T1000 (cell line): Measurements from ENCODE around the gene CDH22.

Experiments
- DNase-seq: peaks from one replicate; lab custom pipeline; 2025; ENCODE audit warnings: mixed read lengths; lab: John Stamatoyannopoulos, UW

The CDH22 gene

DNA sequence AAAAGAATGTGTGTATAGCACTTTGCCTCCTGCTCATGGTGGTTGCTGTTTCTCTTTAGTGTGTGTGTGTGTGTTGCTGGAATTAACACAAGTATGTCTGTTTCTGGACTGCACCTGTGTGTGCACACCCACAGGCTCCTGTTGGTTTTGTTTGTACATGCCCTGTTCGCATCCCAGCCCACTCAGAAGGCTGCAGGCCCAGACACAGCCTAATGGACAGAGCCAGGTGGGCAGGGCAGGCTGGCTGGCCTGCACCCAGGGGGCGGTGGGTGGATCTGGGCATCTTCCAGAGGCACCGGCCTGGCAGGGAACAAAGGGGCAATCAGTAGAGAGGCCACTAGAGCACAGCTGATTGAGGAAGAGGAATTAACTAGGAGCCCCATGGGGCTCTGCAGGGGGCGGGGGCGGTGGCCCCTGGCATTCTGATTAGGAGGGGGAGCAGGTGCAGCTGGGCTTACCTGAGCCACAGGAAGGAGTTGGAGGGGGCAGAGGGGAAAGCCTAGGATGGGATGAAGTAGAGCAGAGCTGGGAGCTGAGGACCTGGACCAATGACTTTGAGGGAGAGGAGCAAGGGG lies 168.3 kb downstream of the CDH22 start:
- DNase-seq: no peak

DNA sequence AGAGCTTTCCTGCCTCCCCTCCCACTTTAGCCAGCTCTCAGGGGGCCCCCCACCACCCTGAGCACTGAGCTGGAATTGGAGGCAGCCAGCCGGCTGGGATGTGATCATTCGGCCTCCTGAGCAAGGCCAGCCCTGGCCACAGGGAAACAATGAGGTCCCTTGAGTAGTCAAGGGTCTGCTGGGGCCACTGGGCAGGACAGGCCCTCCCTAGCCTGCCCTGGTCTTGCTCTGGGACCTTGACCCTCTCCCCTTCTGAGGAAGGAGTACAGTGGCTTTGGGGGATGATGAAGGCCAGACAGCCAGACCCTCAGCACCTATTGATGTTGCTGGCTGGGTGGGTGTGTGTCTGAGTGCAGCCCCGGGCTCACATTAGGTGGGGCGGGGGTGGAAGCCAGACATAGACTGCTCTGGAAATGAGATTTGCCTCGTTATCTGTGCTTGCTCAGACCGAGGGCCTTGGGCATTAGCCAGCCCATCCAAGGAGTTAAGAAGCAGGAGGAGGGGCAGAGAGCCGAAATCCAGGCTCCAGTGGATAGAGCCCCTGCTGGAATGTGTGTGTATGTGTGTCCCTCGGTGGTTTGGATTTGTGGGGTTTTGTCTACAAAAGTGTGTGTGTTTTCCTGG lies 168.9 kb downstream of the CDH22 start:
- DNase-seq: no peak

DNA sequence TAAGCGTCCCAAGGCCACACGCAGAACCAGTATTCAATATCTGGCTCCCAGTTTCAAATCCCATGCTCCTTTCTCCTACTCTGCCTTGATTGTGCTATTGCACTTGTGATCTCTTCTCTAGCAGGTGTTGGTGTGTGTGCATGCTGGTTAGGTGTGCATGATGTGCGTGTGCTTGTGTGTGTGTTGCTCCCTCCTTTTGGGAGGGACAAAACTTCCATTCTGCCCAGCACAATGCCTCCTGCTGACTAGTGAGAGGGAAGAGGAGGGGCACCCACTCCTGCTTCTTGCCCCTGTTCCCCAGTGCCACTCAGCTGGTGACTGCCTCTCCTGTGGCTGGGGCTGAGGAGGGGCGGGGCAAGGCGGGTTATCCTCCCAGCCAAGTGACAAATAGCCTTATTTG lies 170.5 kb downstream of the CDH22 start:
- no peak for DNase-seq

DNA sequence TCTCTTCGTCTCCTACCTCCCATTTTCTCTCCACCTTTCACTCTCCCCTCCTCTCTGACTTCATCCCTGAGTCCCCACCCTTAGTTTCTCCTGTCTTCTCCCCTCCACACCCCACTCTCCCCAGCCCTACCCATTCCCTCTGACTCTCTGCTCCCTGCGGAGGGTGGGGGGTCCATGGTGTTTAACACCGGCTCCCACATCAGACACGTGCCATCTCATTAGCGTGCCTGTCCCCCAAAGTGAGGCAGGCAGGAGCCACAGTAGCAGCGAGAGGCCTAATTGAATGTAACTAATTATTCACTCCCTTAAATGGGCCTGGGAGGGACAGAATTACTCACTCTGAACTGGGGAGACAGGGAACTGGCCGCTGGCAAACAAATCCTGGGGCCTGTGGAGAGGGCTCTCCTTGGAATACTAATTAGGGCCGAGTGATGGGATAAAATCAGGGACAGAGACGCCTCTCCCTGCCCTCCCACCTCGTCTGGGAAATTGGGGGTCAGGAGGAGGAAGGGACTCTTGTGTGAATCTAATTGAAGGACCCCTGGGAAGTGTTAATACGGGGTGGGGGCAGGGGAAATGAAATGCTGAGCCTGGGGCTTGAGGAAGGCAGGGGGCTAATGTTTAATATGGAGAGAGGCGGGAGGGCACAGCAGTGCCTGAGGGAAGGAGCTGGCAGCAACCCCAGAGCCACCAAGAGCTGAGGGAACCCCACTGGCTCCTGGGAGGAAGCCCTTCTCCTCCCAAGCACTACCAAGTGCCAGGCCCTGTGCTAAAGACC lies 172.3 kb downstream of the CDH22 start:
- DNase-seq: no peak

DNA sequence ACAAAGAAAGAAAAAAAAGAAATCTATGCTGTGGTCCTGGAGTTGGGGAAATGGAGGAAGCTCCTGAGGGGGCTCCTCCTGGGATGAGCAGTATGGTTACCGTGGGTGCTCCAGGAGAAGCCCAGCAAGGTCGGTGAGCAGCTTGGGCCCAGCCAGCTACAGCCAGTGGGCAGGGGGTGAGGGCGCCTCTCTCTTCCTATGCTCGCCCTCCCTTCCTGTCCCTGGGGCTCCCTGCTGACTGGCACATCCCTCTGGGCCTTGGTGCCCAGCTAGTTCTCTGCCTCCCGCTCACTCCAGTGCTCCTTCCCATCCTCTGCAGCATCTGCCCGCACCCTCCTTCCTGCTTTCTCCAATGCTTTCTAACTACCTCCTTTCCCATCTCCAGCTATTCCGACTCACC lies 173.6 kb downstream of the CDH22 start:
- DNase-seq: no peak

DNA sequence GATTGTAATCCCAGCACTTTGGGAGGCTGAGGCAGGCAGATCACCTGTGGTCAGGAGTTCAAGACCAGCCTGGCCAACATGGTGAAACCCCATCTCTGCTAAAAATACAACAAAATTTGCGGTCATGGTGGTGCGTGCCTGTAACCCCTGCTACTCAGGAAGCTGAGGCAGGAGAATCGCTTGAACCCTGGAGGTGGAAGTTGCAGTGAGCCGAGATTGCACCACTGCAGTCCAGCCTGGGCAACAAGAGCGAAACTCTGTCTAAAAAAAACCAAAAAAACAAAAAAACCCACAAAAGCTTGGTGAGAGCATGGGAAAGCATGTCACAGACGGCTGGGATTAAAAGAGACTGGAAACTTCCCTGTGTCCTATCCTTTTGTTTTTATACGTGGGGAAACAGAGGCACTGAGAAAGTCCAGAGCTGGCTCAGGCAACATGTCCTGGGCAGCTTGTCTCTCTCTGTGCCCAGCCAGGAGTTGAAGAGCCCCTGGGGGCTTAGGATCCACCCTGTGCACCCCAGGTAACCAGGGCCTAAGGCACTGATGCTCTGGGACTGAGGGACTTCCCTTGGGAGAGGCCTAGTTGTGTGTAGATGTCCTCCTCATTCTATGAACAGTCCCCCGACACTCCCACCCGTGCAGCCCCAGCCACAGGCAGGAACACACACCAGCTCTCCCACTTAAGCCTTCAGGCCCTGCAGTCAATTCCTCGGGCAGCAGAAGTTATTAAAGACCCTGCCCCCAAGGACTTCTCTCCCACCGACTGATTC lies 174.2 kb downstream of the CDH22 start:
- no peak for DNase-seq

DNA sequence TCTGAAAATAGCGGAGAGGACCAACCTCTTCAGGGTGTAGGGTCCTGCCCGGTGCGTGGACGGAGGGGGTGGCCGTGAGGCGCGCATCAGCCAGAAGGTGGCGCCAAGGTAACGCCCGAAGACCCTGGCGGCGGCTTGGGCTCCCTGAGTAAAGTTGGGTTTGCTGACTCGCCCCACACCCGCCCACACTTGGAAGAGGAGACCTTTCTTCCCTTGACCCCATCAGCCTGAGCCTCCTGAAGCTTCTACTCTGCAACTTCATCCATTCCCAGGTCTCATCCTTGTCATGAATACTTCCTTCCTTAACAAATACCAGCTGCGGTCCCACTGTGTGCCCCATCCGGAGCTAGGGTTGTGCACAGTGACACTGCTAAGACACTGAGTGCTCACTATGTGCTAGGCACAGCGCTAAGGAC lies 175.6 kb downstream of the CDH22 start:
- DNase-seq: peak; percentile 66

DNA sequence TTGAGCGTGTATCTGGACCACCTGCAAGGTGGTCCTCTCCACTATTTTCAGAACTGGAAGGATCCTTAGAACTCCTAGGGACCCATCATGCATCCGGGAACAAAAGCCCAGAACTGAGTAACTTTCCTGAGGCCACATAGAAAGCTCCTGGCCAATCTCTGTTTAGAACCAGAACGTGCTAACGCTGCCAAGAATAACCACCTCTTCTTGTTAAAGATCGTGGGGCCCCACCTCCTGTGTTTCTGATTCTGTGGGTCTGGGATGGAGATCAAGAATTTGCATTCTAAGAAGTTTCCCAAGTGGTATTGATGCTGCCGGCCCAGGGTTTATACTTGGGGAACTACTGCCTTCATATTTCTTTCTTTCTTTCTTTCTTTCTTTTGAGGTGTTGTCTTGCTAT lies 176.9 kb downstream of the CDH22 start:
- no peak for DNase-seq

DNA sequence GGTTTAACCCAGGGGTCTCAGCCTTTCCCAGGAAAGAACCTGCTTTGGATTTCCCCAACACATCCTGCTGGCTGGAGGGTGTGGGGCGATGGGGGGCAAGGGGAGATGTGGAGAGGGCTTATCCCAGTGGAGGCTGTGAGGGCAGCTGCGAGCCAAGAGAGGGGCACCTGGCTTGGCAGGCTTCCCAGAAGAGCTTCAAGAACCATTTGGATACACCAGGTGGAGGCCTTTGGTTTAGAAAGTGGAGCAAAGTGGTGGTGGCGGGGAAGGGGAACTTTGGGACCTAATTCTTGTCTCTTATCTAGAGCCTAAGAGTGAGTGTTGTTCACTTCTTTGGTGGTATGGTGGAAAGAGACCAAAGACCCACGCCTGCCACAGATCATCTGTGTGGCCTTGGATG lies 177.8 kb downstream of the CDH22 start:
- DNase-seq: no peak

DNA sequence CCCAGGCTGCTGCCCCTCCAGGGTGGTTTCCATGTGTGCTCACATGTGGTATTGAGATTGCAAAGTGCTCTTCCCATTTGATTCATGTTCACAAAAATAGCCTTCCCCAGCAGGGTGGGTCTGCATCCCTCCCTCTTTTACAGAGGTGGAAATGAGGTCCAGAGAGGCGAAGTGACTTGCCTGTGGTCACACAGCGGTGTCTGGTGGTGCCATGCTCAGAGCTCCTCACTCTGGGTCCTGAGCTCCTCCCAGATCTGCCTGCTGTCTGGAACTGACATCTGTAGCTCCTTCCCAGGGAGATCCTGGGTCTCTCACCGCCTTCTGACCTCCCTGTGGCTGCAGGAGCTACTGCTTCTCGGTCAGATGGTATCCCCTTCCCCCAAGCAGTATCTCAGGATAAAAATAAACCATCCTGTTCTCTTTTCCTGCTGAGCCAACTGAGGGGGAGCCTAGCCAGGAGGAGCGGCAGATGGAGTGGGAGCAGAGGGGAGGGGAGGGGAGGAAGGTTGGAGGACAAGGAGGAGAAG lies 178.3 kb downstream of the CDH22 start:
- DNase-seq: no peak

DNA sequence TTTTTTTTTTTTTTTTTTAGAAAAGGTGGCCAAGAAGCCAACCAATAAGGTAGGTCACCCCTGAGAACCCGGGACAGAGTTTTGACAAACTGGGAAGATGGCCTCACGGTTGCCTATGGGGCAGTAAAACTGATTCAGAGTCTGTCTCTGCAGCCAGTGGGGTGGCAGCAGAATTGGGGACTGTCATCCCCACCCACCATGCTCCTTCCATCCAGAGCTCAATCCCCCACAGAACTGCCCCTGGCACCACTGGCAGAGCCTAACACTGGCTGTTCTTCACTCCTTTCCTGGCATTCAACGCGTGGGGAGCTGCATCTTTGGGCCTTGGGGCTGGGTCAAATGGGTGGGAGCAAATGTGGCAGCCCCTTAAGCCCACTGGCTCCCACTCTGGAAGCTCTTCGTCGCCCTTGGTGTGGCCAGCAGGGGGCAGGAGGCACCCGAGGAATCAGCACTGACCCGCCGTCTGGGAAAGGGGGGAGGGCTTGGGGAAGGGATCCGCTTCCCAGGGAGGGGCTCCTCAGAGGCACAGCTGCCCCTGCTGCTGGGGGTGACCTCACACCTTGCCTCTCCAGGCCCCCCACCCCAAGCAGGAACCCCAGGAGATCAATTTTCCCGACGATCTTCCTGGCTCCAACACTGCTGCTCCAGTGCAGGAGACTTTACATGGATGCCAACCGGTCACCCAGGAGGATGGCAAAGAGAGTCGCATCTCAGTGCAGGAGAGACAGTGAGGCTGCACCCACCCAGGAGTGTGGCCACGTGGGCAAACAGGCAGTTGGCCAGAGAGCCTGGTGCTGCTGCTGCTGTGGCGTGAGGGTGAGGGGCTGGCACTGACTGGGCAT lies 179.8 kb downstream of the CDH22 start:
- DNase-seq: no peak

DNA sequence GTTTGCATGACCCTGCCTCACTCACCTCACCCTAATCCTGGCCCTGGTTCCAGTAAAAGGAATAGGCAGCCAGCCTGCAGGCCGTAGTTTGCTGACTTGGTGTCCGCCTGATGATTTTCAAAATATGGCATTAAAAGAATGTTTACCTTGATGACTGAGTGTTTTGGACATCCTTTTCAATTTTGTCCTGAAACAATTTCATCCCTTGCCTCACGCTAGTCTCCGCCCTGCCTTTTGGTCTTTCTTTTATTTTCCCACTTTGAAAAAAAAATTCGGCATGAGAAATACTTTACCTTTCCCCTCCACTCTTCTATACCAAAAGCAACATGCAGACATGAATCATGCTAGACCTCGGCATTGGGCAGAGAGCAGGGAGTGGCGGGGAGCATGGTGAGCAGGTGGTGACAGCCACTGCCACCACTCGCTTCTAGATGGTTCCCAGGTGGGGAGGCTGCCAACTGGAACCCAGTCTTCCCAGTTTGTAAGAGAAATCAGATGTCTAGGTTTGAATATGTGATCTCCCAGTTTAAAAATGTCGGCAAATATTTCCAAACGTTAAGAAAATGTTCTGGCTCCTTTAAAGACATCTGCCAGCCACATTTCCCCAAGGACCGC lies 180.8 kb downstream of the CDH22 start:
- DNase-seq: no peak

DNA sequence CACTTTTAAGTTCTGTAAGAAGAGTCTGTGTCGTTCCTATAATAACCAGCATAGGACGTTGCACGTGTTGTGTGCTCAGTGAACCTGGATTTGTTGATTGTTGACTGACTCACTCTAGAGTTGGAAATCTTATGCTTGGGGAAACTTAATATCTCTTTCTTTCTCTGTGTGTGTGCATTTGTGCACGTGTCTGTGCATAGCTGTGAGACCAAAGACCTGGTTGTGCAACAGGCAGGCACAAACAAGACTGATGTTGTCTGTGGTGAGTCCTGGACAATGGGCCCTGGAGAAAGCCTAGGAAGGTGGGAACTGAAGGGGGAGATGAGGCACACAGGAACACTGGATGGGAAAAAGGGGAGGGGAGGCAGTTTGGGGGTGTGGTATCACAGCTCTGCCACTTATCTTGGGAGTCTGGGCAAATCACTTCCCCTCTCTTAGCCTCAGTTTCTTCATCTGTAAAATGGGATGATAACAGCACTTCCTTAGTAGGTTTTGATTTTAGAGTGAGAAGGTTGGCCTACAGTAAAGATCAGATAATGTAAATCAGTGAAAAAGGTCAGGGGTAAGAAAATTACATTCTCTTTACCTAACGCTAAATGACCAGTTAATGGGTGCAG lies 181.8 kb downstream of the CDH22 start:
- DNase-seq: no peak
